Urinary bladder (tissue), 4 donors: Measurements from ENCODE around the gene SLC17A7. TPM values are rescaled to one million over a fixed set of nuclear protein-coding genes. Genes with fewer than 3 reads are reported as not detected.
"Not testable (repeated sequence)": the region's sequence is repeated elsewhere in the genome, so short reads cannot be mapped to it uniquely, and the experiment has no call there.

Experiments used
- DNase-seq: peaks from one replicate; pipeline ENCODE4 v3.0.0-alpha.2; 2015; ENCODE audit errors: extremely low spot score
- H3K27ac ChIP-seq: one replicate; pipeline ENCODE4 v1.5.1; 2013; ENCODE audit warnings: low read depth, mild to moderate bottlenecking, moderate library complexity
- H3K36me3 ChIP-seq: one replicate; pipeline ENCODE4 v1.6.1; 2013; ENCODE audit warnings: mild to moderate bottlenecking, moderate library complexity; ENCODE audit not compliant: insufficient read depth
- H3K4me1 ChIP-seq: one replicate; pipeline ENCODE4 v1.6.1; 2013; ENCODE audit warnings: mild to moderate bottlenecking, moderate library complexity; ENCODE audit not compliant: insufficient read depth
- H3K4me3 ChIP-seq: one replicate; pipeline ENCODE4 v1.5.1; 2013; ENCODE audit warnings: low read depth, low read length
- WGBS: extraction: QIAGEN DNeasy Blood & Tissue Kit; methylation state at CpG from one replicate; pipeline ENCODE4 v1.1.7; 2013; 5-methylcytosine and 5-hydroxymethylcytosine counted together
- polyA plus RNA-seq: library from polyadenylated mRNA; stranded (reverse); fragments of 200-250 nt; gene quantifications from one replicate; pipeline ENCODE4 v1.2.3, GENCODE V29; 2013
- total RNA-seq: library from RNA; depleted of rRNA; stranded (reverse); fragments of >200 nt; gene quantifications from one replicate; pipeline ENCODE4 v1.2.3, GENCODE V29; 2014
- donor health status: healthy with polysubstance abuse.
- donor health status: healthy.

The SLC17A7 gene
- total and polyA plus RNA-seq, 2 donors = 0.85 to 2.1 TPM

- H3K36me3 ChIP-seq = no peaks in the 10 kb centered on the region
- 86% methylated on average over 3 of the region's 3 CpGs for WGBS
- no peak overlapping the region for H3K27ac ChIP-seq
- no peak overlapping the region for H3K4me3 ChIP-seq
- no peaks in the 10 kb centered on the region for H3K4me1 ChIP-seq
- DNase-seq = no peak
Observed at GRCh38 chr19:49445997-49446396, 4.7 kb upstream of the SLC17A7 start.

GRCh38 chr19:49444100-49444700, 2.9 kb upstream of the SLC17A7 start:
- not testable (repeated sequence) for H3K4me1 ChIP-seq, H3K4me3 ChIP-seq, H3K27ac ChIP-seq, DNase-seq, H3K36me3 ChIP-seq
- WGBS = 65% methylated on average over 5 of the region's 5 CpGs

- Histone ChIP-seq H3K4me1 (no peaks in the 10 kb centered on the region), H3K36me3 (no peaks in the 10 kb centered on the region), H3K27ac (no peak overlapping the region), H3K4me3 (peak overlapping the region; percentile 36)
- peak; percentile 90 for DNase-seq
- WGBS = under 1% methylated on average over 47 of the region's 47 CpGs
Observed at GRCh38 chr19:49443366-49444099, 2.2 kb upstream of the SLC17A7 start.

- Histone ChIP-seq H3K36me3 (no peaks in the 10 kb centered on the region), H3K27ac (no peak overlapping the region), H3K4me1 (no peaks in the 10 kb centered on the region), H3K4me3 (peak overlapping the region; percentile 36)
- peak; percentile 57 for DNase-seq
- WGBS = under 1% methylated on average over 43 of the region's 43 CpGs
Observed at GRCh38 chr19:49442771-49443365, 1.5 kb upstream of the SLC17A7 start.

DNA sequence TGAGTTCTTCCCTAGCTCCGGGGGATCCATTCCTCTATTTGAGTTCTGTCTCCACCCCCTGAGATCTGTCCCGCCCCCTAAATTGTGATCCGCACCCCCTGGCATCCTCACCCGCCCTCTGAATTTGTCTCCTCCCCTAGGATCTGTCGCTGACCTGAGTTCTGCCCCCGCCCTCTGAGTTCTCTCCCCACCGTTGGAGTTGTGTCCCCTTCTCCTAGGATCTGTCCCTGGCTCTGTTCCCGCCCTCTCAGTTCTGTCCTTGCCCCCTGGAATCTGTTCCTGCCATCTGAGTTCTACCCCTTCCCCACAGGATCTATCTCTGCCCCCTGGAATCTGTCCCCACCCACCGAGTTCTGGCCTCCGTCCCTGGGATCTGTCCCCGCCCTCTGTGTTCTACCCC, 1.0 kb upstream of the SLC17A7 start:
- Histone ChIP-seq H3K27ac (no peak overlapping the region), H3K36me3 (no peaks in the 10 kb centered on the region), H3K4me1 (no peaks in the 10 kb centered on the region), H3K4me3 (peak overlapping the region; percentile 36)
- WGBS = 9% methylated on average over 11 of the region's 11 CpGs
- DNase-seq = no peak

- Histone ChIP-seq H3K4me1 (no peaks in the 10 kb centered on the region), H3K4me3 (no peak overlapping the region), H3K27ac (no peak overlapping the region), H3K36me3 (no peaks in the 10 kb centered on the region)
- DNase-seq = no peak
- WGBS = 22% methylated on average over 14 of the region's 14 CpGs
Observed at GRCh38 chr19:49441960-49442350, 628 bp upstream of the SLC17A7 start.

GRCh38 chr19:49440439-49441209, 703 bp downstream of the SLC17A7 start:
- WGBS = 28% methylated on average over 19 of the region's 19 CpGs
- H3K36me3 ChIP-seq = no peaks in the 10 kb centered on the region
- DNase-seq = no peak
- no peaks in the 10 kb centered on the region for H3K4me1 ChIP-seq
- H3K27ac ChIP-seq = no peak overlapping the region
- no peak overlapping the region for H3K4me3 ChIP-seq

GRCh38 chr19:49439836-49440235, 1.5 kb downstream of the SLC17A7 start:
- H3K4me3 ChIP-seq = no peak overlapping the region
- 44% methylated on average over 6 of the region's 6 CpGs for WGBS

DNA sequence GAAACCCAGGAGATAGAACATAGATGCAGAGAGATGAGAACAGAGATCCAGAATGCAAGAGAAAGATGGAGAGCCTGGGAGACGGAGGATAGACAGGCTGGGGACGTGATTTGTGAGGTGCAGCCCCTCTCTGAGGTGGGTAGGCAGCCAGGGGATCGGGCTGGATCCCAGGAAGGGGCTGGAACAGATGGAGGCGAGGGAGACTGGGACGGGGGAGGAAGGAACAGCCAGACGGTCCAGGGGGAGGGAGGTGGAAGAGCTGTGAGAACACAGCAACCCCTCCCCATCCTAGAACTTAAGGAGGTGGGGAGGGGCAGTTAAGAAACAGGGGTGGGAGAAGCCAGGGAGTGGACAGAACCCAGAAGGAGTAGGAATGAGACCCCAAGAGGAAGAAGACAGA, 3.1 kb downstream of the SLC17A7 start:
- H3K4me1 ChIP-seq = no peaks in the 10 kb centered on the region
- no peak for DNase-seq
- H3K36me3 ChIP-seq = no peaks in the 10 kb centered on the region
- no peak overlapping the region for H3K27ac ChIP-seq
- no peak overlapping the region for H3K4me3 ChIP-seq
- WGBS = 12% methylated on average over 6 of the region's 6 CpGs

More at GRCh38 chr19:49439836-49440235, 1.5 kb downstream of the SLC17A7 start:
- no peak for DNase-seq
- H3K36me3 ChIP-seq = no peaks in the 10 kb centered on the region
- no peaks in the 10 kb centered on the region for H3K4me1 ChIP-seq
- no peak overlapping the region for H3K27ac ChIP-seq

- no peak for DNase-seq
- Histone ChIP-seq H3K4me1 (no peaks in the 10 kb centered on the region), H3K4me3 (no peak overlapping the region), H3K27ac (no peak overlapping the region), H3K36me3 (no peaks in the 10 kb centered on the region)
- 16% methylated on average over 8 of the region's 8 CpGs for WGBS
Observed at GRCh38 chr19:49437231-49437630, 4.1 kb downstream of the SLC17A7 start.

GRCh38 chr19:49436381-49437017, 4.8 kb downstream of the SLC17A7 start:
- 15% methylated on average over 42 of the region's 42 CpGs for WGBS
- DNase-seq = no peak

DNA sequence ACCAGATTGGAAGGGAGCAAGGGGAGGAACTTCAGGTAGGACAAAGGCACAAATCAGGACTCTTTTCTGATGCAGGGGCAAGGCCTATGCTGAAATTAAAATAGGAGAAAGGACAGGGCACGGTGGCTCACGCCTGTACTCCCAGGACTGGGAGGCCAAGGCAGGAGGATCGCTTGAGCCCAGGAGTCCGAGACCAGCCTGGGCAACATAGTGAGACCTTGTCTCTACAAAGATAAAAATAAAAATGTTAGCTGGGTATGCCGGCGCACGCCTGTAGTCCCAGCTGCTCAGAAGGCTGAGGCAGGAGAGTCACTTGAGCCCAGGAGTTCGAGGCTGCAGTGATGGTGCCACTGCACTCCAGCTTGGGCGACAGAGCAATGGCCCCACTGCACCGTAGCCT, 5.7 kb downstream of the SLC17A7 start:
- Histone ChIP-seq H3K4me3 (no peak overlapping the region), H3K27ac (no peak overlapping the region), H3K36me3 (no peaks in the 10 kb centered on the region), H3K4me1 (no peaks in the 10 kb centered on the region)
- DNase-seq = no peak
- 83% methylated on average over 10 of the region's 10 CpGs for WGBS

More at GRCh38 chr19:49436381-49437017, 4.8 kb downstream of the SLC17A7 start:
- Histone ChIP-seq H3K27ac (no peak overlapping the region), H3K36me3 (no peaks in the 10 kb centered on the region), H3K4me1 (no peaks in the 10 kb centered on the region), H3K4me3 (no peak overlapping the region)

- no peak for DNase-seq
- no peak overlapping the region for H3K4me3 ChIP-seq
- WGBS = 89% methylated on average over 18 of the region's 18 CpGs
Observed at GRCh38 chr19:49434907-49435583, 6.3 kb downstream of the SLC17A7 start.

More at GRCh38 chr19:49434907-49435583, 6.3 kb downstream of the SLC17A7 start:
- H3K27ac ChIP-seq = no peak overlapping the region
- no peaks in the 10 kb centered on the region for H3K4me1 ChIP-seq
- H3K36me3 ChIP-seq = no peaks in the 10 kb centered on the region
